Activated T-cell treated with anti-CD3 and anti-CD28 coated beads, Interleukin-2, amount 50 U/mL, for 4 hours (primary cell): ENCODE data around the gene MPHOSPH6. TPM values are rescaled to one million over a fixed set of nuclear protein-coding genes. Genes with fewer than 3 reads are reported as not detected.

Experiments
- ATAC-seq, 2 donors: fragments of 200-7000 bp; cut with Tn5 transposase; one replicate each; pipeline ENCODE4 v1.10.0; 2021
- DNase-seq: peaks from one replicate; pipeline ENCODE4 v3.0.0-alpha.2; 2020
- H3K27me3 Mint-ChIP-seq: one replicate; pipeline ENCODE4 v1.8.0; 2021; ENCODE audit warnings: low read depth, mixed read lengths
- H3K36me3 Mint-ChIP-seq: one replicate; pipeline ENCODE4 v1.8.0; 2022; ENCODE audit warnings: mixed read lengths; ENCODE audit not compliant: insufficient read depth
- H3K4me1 Mint-ChIP-seq: one replicate; pipeline ENCODE4 v1.8.0; 2021; ENCODE audit warnings: low read depth, mixed read lengths
- H3K4me3 Mint-ChIP-seq: one replicate; pipeline ENCODE4 v1.8.0; 2021; ENCODE audit warnings: mild to moderate bottlenecking, moderate library complexity, mixed read lengths
- H3K9me3 Mint-ChIP-seq: one replicate; pipeline ENCODE4 v1.8.0; 2021; ENCODE audit warnings: mixed read lengths
- total RNA-seq, 3 donors: library from RNA; stranded (reverse); gene quantifications; one replicate each; pipeline ENCODE4 v1.2.1, GENCODE V29; 2021

MPHOSPH6 gene
- total RNA-seq, 3 donors from 2014 or later, result 51.7 to 60.0 (median 59.3) TPM

- peaks cover 20% of the 10 kb centered on the region for H3K27me3 Mint-ChIP-seq
- H3K9me3 Mint-ChIP-seq, result no peaks in the 10 kb centered on the region
- DNase-seq, result no peak
- no peak for ATAC-seq
- peaks cover 7% of the 10 kb centered on the region for H3K4me1 Mint-ChIP-seq
- H3K4me3 Mint-ChIP-seq, result no peak overlapping the region
- no peaks in the 10 kb centered on the region for H3K36me3 Mint-ChIP-seq
Observed at GRCh38 chr16:82184213-82184612, 14.2 kb upstream of the MPHOSPH6 start.

- Mint-ChIP-seq H3K27me3 (peaks cover 26% of the 10 kb centered on the region), H3K36me3 (no peaks in the 10 kb centered on the region), H3K4me3 (no peak overlapping the region), H3K4me1 (peaks cover 5% of the 10 kb centered on the region), H3K9me3 (no peaks in the 10 kb centered on the region)
- ATAC-seq (no peak), DNase-seq (no peak)
Observed at GRCh38 chr16:82183004-82183397, 13.0 kb upstream of the MPHOSPH6 start.

GRCh38 chr16:82182266-82183003 lies 12.4 kb upstream of the MPHOSPH6 start:
- H3K27me3 Mint-ChIP-seq, result peaks cover 30% of the 10 kb centered on the region
- ATAC-seq (no peak), DNase-seq (no peak)
- H3K4me3 Mint-ChIP-seq, result no peak overlapping the region
- no peaks in the 10 kb centered on the region for H3K9me3 Mint-ChIP-seq
- H3K36me3 Mint-ChIP-seq, result no peaks in the 10 kb centered on the region
- H3K4me1 Mint-ChIP-seq, result no peaks in the 10 kb centered on the region

GRCh38 chr16:82181461-82182185 lies 11.6 kb upstream of the MPHOSPH6 start:
- Mint-ChIP-seq H3K27me3 (peaks cover 31% of the 10 kb centered on the region), H3K9me3 (no peaks in the 10 kb centered on the region), H3K36me3 (no peaks in the 10 kb centered on the region), H3K4me1 (no peaks in the 10 kb centered on the region), H3K4me3 (no peak overlapping the region)
- DNase-seq, result no peak
- no peak for ATAC-seq

- ATAC-seq, result no peak
- H3K4me3 Mint-ChIP-seq, result no peak overlapping the region
Observed at GRCh38 chr16:82178352-82178751, 8.3 kb upstream of the MPHOSPH6 start.

GRCh38 chr16:82177555-82177954 lies 7.5 kb upstream of the MPHOSPH6 start:
- no peak for ATAC-seq
- Mint-ChIP-seq H3K27me3 (peaks cover 38% of the 10 kb centered on the region), H3K4me3 (no peak overlapping the region), H3K4me1 (no peaks in the 10 kb centered on the region), H3K9me3 (no peaks in the 10 kb centered on the region), H3K36me3 (no peaks in the 10 kb centered on the region)
- DNase-seq, result no peak

More at GRCh38 chr16:82178352-82178751, 8.3 kb upstream of the MPHOSPH6 start:
- H3K9me3 Mint-ChIP-seq, result no peaks in the 10 kb centered on the region
- no peaks in the 10 kb centered on the region for H3K4me1 Mint-ChIP-seq
- no peaks in the 10 kb centered on the region for H3K36me3 Mint-ChIP-seq
- H3K27me3 Mint-ChIP-seq, result peaks cover 40% of the 10 kb centered on the region
- no peak for DNase-seq

GRCh38 chr16:82176204-82176603 lies 6.2 kb upstream of the MPHOSPH6 start:
- Mint-ChIP-seq H3K4me1 (no peaks in the 10 kb centered on the region), H3K36me3 (no peaks in the 10 kb centered on the region), H3K4me3 (no peak overlapping the region), H3K9me3 (no peaks in the 10 kb centered on the region), H3K27me3 (peaks cover 41% of the 10 kb centered on the region)
- no peak for ATAC-seq
- no peak for DNase-seq

GRCh38 chr16:82175627-82176026 lies 5.6 kb upstream of the MPHOSPH6 start:
- Mint-ChIP-seq H3K4me3 (no peak overlapping the region), H3K4me1 (no peaks in the 10 kb centered on the region), H3K27me3 (peaks cover 44% of the 10 kb centered on the region), H3K36me3 (no peaks in the 10 kb centered on the region), H3K9me3 (no peaks in the 10 kb centered on the region)
- ATAC-seq (no peak), DNase-seq (no peak)

- Mint-ChIP-seq H3K27me3 (peaks cover 8% of the 10 kb centered on the region), H3K9me3 (no peaks in the 10 kb centered on the region), H3K4me3 (peak overlapping the region; percentile 6), H3K36me3 (peaks cover 32% of the 10 kb centered on the region), H3K4me1 (peaks cover 32% of the 10 kb centered on the region)
- ATAC-seq, result no peak
- DNase-seq, result no peak
Observed at GRCh38 chr16:82167670-82168069, 2.4 kb downstream of the MPHOSPH6 start.

GRCh38 chr16:82160226-82160625 lies 9.8 kb downstream of the MPHOSPH6 start:
- Mint-ChIP-seq H3K9me3 (no peaks in the 10 kb centered on the region), H3K27me3 (no peaks in the 10 kb centered on the region), H3K4me3 (no peak overlapping the region), H3K36me3 (peaks cover 53% of the 10 kb centered on the region), H3K4me1 (peaks cover 16% of the 10 kb centered on the region)
- DNase-seq, result no peak
- ATAC-seq, result no peak

- Mint-ChIP-seq H3K27me3 (no peaks in the 10 kb centered on the region), H3K36me3 (peaks cover 57% of the 10 kb centered on the region), H3K4me1 (peaks cover 15% of the 10 kb centered on the region), H3K9me3 (peaks cover 6% of the 10 kb centered on the region), H3K4me3 (no peak overlapping the region)
- no peak for DNase-seq
- ATAC-seq, result no peak
Observed at GRCh38 chr16:82157836-82158235, 12.2 kb downstream of the MPHOSPH6 start.

GRCh38 chr16:82157534-82157812 lies 12.6 kb downstream of the MPHOSPH6 start:
- DNase-seq (no peak), ATAC-seq (no peak)
- Mint-ChIP-seq H3K36me3 (peaks cover 55% of the 10 kb centered on the region), H3K4me1 (peaks cover 15% of the 10 kb centered on the region), H3K9me3 (peaks cover 6% of the 10 kb centered on the region), H3K27me3 (no peaks in the 10 kb centered on the region), H3K4me3 (no peak overlapping the region)

- DNase-seq, result no peak
- Mint-ChIP-seq H3K9me3 (peaks cover 6% of the 10 kb centered on the region), H3K36me3 (peaks cover 51% of the 10 kb centered on the region), H3K27me3 (no peaks in the 10 kb centered on the region), H3K4me3 (no peak overlapping the region), H3K4me1 (peaks cover 15% of the 10 kb centered on the region)
- ATAC-seq, result no peak
Observed at GRCh38 chr16:82156761-82157533, 13.1 kb downstream of the MPHOSPH6 start.

- peaks cover 6% of the 10 kb centered on the region for H3K9me3 Mint-ChIP-seq
- peaks cover 12% of the 10 kb centered on the region for H3K4me1 Mint-ChIP-seq
- no peak for DNase-seq
- no peak for ATAC-seq
- H3K36me3 Mint-ChIP-seq, result peaks cover 43% of the 10 kb centered on the region
- H3K4me3 Mint-ChIP-seq, result no peak overlapping the region
- no peaks in the 10 kb centered on the region for H3K27me3 Mint-ChIP-seq
Observed at GRCh38 chr16:82152641-82153112, 17.3 kb downstream of the MPHOSPH6 start.
